ENCODE measurements around the gene LRRC56.

GRCh38 chr11:565921-566509 lies 28.7 kb downstream of the LRRC56 start:
- TF ChIP-seq CTCF (IDR thresholded peaks at IDR 0.05) (no peak), POLR2A (IDR thresholded peaks at IDR 0.05) (no peak)
